ENCODE data around the gene BPHL. TPM values are rescaled to one million over a fixed set of nuclear protein-coding genes. Genes with fewer than 3 reads are reported as not detected.

The BPHL gene
- polyA plus RNA-seq, 2 of the 4 experiments (the other 2 are of a cell fraction): 16.5 to 25.5 TPM

GRCh38 chr6:3131695-3132094 lies 13.2 kb downstream of the BPHL start:
- no peaks in the 10 kb centered on the region for H3K9me3 ChIP-seq
- no peak overlapping the region for H3K27ac ChIP-seq
- ATAC-seq (no peak), FAIRE-seq (no peak), DNase-seq (ENCODE audit: low read depth in 1 of 2, low spot score in 1 of 2) (no peak)
- 95% methylated on average over 15 of the region's 15 CpGs for WGBS (ENCODE audit: missing lambda C conversion rate)
- H3K4me3 ChIP-seq: no peak overlapping the region
- H3K4me2 ChIP-seq: no peak overlapping the region
- TF ChIP-seq SREBF2 (IDR thresholded peaks at IDR 0.05) (no peak), PHF8 (IDR thresholded peaks at IDR 0.05; ENCODE audit: borderline replicate concordance, low read depth) (no peak), MAFK (IDR thresholded peaks at IDR 0.05; ENCODE audit: partially characterized antibody) (no peak), TFCP2L1 (CRISPR knock-in tag; IDR thresholded peaks at IDR 0.05) (no peak), ZSCAN20 (CRISPR knock-in tag; IDR thresholded peaks at IDR 0.05) (no peak), ZNF302 (CRISPR knock-in tag; IDR thresholded peaks at IDR 0.05) (no peak), CHD4 (IDR thresholded peaks at IDR 0.05; ENCODE audit: borderline replicate concordance) (no peak)
- H3K4me1 ChIP-seq: peaks cover 13% of the 10 kb centered on the region
- POLR2A ChIA-PET: no interaction called here
- CTCF ChIA-PET: interaction anchor here (1.0 to 2.0 kb wide), 2 partner anchors 26 to 120 kb away, joined by 5 to 9 read pairs; partner anchors contain the start of gene TUBB2A

- no peak for FAIRE-seq
- WGBS (ENCODE audit: missing lambda C conversion rate): 91% methylated on average over 9 of the region's 9 CpGs
- no peak for ATAC-seq
- POLR2A ChIA-PET: no interaction called here
- H3K4me3 ChIP-seq: no peak overlapping the region
- H3K4me1 ChIP-seq: peaks cover 17% of the 10 kb centered on the region
- DNase-seq (ENCODE audit: low read depth in 1 of 2, low spot score in 1 of 2): no peak
- H3K9me3 ChIP-seq: no peaks in the 10 kb centered on the region
- no peak for TF ChIP-seq KDM1A (IDR thresholded peaks at IDR 0.05; ENCODE audit: low read depth)
- no peak for TF ChIP-seq E2F6 (IDR thresholded peaks at IDR 0.05; ENCODE audit: borderline replicate concordance, low read depth)
- TF ChIP-seq, protein P1, sequence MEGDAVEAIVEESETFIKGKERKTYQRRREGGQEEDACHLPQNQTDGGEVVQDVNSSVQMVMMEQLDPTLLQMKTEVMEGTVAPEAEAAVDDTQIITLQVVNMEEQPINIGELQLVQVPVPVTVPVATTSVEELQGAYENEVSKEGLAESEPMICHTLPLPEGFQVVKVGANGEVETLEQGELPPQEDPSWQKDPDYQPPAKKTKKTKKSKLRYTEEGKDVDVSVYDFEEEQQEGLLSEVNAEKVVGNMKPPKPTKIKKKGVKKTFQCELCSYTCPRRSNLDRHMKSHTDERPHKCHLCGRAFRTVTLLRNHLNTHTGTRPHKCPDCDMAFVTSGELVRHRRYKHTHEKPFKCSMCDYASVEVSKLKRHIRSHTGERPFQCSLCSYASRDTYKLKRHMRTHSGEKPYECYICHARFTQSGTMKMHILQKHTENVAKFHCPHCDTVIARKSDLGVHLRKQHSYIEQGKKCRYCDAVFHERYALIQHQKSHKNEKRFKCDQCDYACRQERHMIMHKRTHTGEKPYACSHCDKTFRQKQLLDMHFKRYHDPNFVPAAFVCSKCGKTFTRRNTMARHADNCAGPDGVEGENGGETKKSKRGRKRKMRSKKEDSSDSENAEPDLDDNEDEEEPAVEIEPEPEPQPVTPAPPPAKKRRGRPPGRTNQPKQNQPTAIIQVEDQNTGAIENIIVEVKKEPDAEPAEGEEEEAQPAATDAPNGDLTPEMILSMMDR (IDR thresholded peaks at IDR 0.05): no peak
- TF ChIP-seq RCOR1 (IDR thresholded peaks at IDR 0.05; ENCODE audit: low read depth, low read length): no peak
- no peak for TF ChIP-seq RARB (CRISPR knock-in tag; IDR thresholded peaks at IDR 0.05)
- TF ChIP-seq PHF8 (IDR thresholded peaks at IDR 0.05; ENCODE audit: borderline replicate concordance, low read depth): no peak
- no peak for TF ChIP-seq CBX8 (IDR thresholded peaks at IDR 0.05)
- TF ChIP-seq EHMT2 (IDR thresholded peaks at IDR 0.05; ENCODE audit: low read depth): no peak
- TF ChIP-seq PBX3 (IDR thresholded peaks at IDR 0.05): no peak
- TF ChIP-seq TP53 (CRISPR knock-in tag; IDR thresholded peaks at IDR 0.05): no peak
- TF ChIP-seq SMC3 (IDR thresholded peaks at IDR 0.05): no peak
- TF ChIP-seq POLR2AphosphoS2 (conservative IDR thresholded peaks at IDR 0.05; ENCODE audit: low read length): no peak
- TF ChIP-seq, protein P2, sequence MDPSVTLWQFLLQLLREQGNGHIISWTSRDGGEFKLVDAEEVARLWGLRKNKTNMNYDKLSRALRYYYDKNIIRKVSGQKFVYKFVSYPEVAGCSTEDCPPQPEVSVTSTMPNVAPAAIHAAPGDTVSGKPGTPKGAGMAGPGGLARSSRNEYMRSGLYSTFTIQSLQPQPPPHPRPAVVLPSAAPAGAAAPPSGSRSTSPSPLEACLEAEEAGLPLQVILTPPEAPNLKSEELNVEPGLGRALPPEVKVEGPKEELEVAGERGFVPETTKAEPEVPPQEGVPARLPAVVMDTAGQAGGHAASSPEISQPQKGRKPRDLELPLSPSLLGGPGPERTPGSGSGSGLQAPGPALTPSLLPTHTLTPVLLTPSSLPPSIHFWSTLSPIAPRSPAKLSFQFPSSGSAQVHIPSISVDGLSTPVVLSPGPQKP (IDR thresholded peaks at IDR 0.05; ENCODE audit: low read depth, low read length): no peak
- no peak overlapping the region for H3K4me2 ChIP-seq
- CTCF ChIA-PET: interaction anchor here (1.2 to 2.0 kb wide), 2 partner anchors 24 to 118 kb away, joined by 3 to 9 read pairs; partner anchors contain the start of gene TUBB2A
- H3K27ac ChIP-seq: no peak overlapping the region
Observed at GRCh38 chr6:3133515-3133914, 15.0 kb downstream of the BPHL start.

Data from A549 (cell line).